Heart left ventricle (tissue), 16 donors: ENCODE data around the gene CARMIL3. TPM values are rescaled to one million over a fixed set of nuclear protein-coding genes. Genes with fewer than 3 reads are reported as not detected.

Experiments used
- ATAC-seq, 4 donors: fragments of 200-7000 bp; cut with Tn5 transposase; one replicate each; pipeline ENCODE4 v1.9.1; 2020 to 2022; ENCODE audit warnings: moderate library complexity in 4 of 4, mild to moderate bottlenecking in 3 of 4, moderate number of reproducible peaks in 1 of 4
- DNase-seq, 5 donors: peaks; one replicate each; pipeline ENCODE4 v3.0.0-alpha.2; 2020
- H3K27ac ChIP-seq, 12 donors: fragments of 200-600 bp; sonication (generic) in 4 of 12; one replicate each; pipeline versions ENCODE4 v1.5.0 to v1.8.0; 2016 to 2022; ENCODE audit warnings: mild to moderate bottlenecking in 2 of 12
- H3K27me3 ChIP-seq, 9 donors: fragments of 200-600 bp; sonication (generic) in 2 of 9; one replicate each; pipeline versions ENCODE4 v1.5.1 to v1.8.0; 2016 to 2022; ENCODE audit warnings: mild to moderate bottlenecking in 3 of 9
- H3K36me3 ChIP-seq, 9 donors: fragments of 200-600 bp; sonication (generic) in 2 of 9; one replicate each; pipeline versions ENCODE4 v1.5.0 to v1.8.0; 2018 to 2022; ENCODE audit warnings: mild to moderate bottlenecking in 2 of 9
- H3K4me1 ChIP-seq, 12 donors: fragments of 200-600 bp; sonication (generic) in 4 of 12; one replicate each; pipeline versions ENCODE4 v1.5.0 to v1.8.0; 2016 to 2022; ENCODE audit warnings: mild to moderate bottlenecking in 3 of 12
- H3K4me3 ChIP-seq, 12 donors: fragments of 200-600 bp; sonication (generic) in 4 of 12; one replicate each; pipeline versions ENCODE4 v1.5.0 to v1.8.0; 2017 to 2022; ENCODE audit warnings: mild to moderate bottlenecking in 9 of 12, moderate library complexity in 4 of 12
- H3K9me3 ChIP-seq, 12 donors: fragments of 200-600 bp; sonication (generic) in 4 of 12; one replicate each; pipeline versions ENCODE4 v1.5.0 to v1.8.0; 2016 to 2022; ENCODE audit warnings: mild to moderate bottlenecking in 1 of 12
- CTCF ChIP-seq, 12 donors: fragments of 200-600 bp; sonication (generic) in 4 of 12; IDR thresholded peaks; one replicate each; pipeline versions ENCODE4 v1.5.0 to v1.8.0; 2018 to 2022; ENCODE audit warnings: antibody characterized with exemption in 12 of 12, mild to moderate bottlenecking in 5 of 12
- POLR2A ChIP-seq, 2 donors: fragments of 450-650 bp; IDR thresholded peaks; one replicate each; pipeline ENCODE4 v1.6.1; 2017; ENCODE audit warnings: antibody characterized with exemption in 2 of 2, mild to moderate bottlenecking in 2 of 2, moderate library complexity in 2 of 2
- WGBS, 4 donors: extraction: QIAGEN DNeasy Blood & Tissue Kit in 2 of 4; methylation state at CpG; one replicate each; pipeline versions ENCODE4 v1.1.5 to v1.1.7; 2013 to 2018; 5-methylcytosine and 5-hydroxymethylcytosine counted together
- intact Hi-C, 10 donors: fragments of 100-400 bp; cut with DNase I; formaldehyde crosslinking; loops; one replicate each; pipeline versions ENCODE4 v1.11.1 to v1.14.2; 2022
- polyA plus RNA-seq, 2 donors: library from polyadenylated mRNA; stranded (reverse); fragments of 200-250 nt; gene quantifications; one replicate each; pipeline ENCODE4 v1.2.3, GENCODE V29; 2013
- total RNA-seq, 9 donors: library from RNA; depleted of rRNA in 2 of 9; stranded (reverse); fragments of >200 nt in 2 of 9; fragmentation: NEBNext Ultra II Directional in 3 of 9; extraction: Animal tissue kit (Norgen Biotek cat#: 25700) in 3 of 9; gene quantifications; one replicate each; pipeline versions ENCODE4 v1.1.0 to v1.2.4, GENCODE V29; 2016 to 2023
- donor health status: ischemic (EF 13 %, LVEDD 7.1; RV severe dilation, severe dysfunction).
- donor health status: healthy with polysubstance abuse.
- donor health status: DM: no; HTN: yes; CAD: no.
- donor health status: DM: no; HTN: no; CAD: no.
- donor health status: ischemic (EF 25% LVEDD 6.9; RV normal size, moderate dysfunction).
- donor health status: ischemic (EF 25% LVEDD 5.7; RV mildly dilated, moderate dysfunction).
- donor health status: healthy.
- donor health status: DM: yes; HTN: yes; CAD: no.
- donor health status: ischemic (EF 35%, LVEDD 5.7; RV mildly dilated, moderate dysfunction).
- donor health status: nonischemic (EF 11% LVEDD 7.7; RV severe dilation, severe dysfunction).
- donor health status: DM: yes; HTN: yes; CAD: no.
- donor health status: PGD.
- donor health status: ischemic (EF 29% LVEDD 5.4; RV normal size, mild dysfunction).
- donor health status: nonischemic (EF 23%, LVEDD 6.1; RV moderate dilation, normal function).

The CARMIL3 gene
- total and polyA plus RNA-seq, 11 donors, result 0.05 to 0.38 (median 0.15) TPM; not detected in 3

GRCh38 chr14:24113379-24113800 lies 61.6 kb downstream of the CARMIL3 start:
- intact Hi-C loops, result loop anchor here in 1 of 10 donors (5.0 kb wide), 1 partner anchor 34 kb away; the partner anchor contains the start of genes PSME2 and RNF31
- WGBS, 4 donors, result 19 to 22% (median 20%) methylated on average over 15 of the region's 15 CpGs
- ATAC-seq (peak in 1 of 4 donors; percentile 0), DNase-seq (no peak)
- peak overlapping the region; percentile 95 to 100 (median 97) for H3K27ac ChIP-seq
- no peak for TF ChIP-seq POLR2A (IDR thresholded peaks at IDR 0.05)
- no peak for TF ChIP-seq CTCF (IDR thresholded peaks at IDR 0.05)
- peaks cover 3 to 39% (median 24%) of the 10 kb centered on the region in 12 donors for H3K4me1 ChIP-seq
- peak overlapping the region; percentile 48 to 79 (median 71) for H3K4me3 ChIP-seq
- no peaks in the 10 kb centered on the region for H3K27me3 ChIP-seq
- H3K36me3 ChIP-seq, result peaks cover 0 to 22% (median 16%) of the 10 kb centered on the region in 9 donors
- no peaks in the 10 kb centered on the region for H3K9me3 ChIP-seq

- H3K4me1 ChIP-seq, result peaks cover 0 to 33% (median 20%) of the 10 kb centered on the region in 12 donors
- H3K4me3 ChIP-seq, result peak overlapping the region; percentile 48 to 79 (median 71)
- DNase-seq, result peak; percentile 89 to 92 (median 90)
- no peaks in the 10 kb centered on the region for H3K9me3 ChIP-seq
- H3K36me3 ChIP-seq, result peaks cover 0 to 28% (median 22%) of the 10 kb centered on the region in 9 donors
- peak; percentile 45 to 64 (median 59) for ATAC-seq
- H3K27me3 ChIP-seq, result no peaks in the 10 kb centered on the region
- intact Hi-C loops, result loop anchor here in 5 of 10 donors (1.0 to 5.0 kb wide), 8 partner anchors 17 to 75 kb away; partner anchors contain the start of genes IRF9 (in 3 of the 5), EMC9 (in 2 of the 5), PSME2 (in 2 of the 5) and FITM1 (in 1 of the 5)
- H3K27ac ChIP-seq, result peak overlapping the region; percentile 95 to 100 (median 97)
- TF ChIP-seq POLR2A (IDR thresholded peaks at IDR 0.05) (peak in 1 of 2 donors; percentile 59), CTCF (IDR thresholded peaks at IDR 0.05) (peak in 1 of 12 donors; percentile 5)
- 0 to 1% (median 1%) methylated on average over 39 to 42 of the region's 42 CpGs for WGBS, 4 donors
Observed at GRCh38 chr14:24113801-24114531, 62.2 kb downstream of the CARMIL3 start.

DNA sequence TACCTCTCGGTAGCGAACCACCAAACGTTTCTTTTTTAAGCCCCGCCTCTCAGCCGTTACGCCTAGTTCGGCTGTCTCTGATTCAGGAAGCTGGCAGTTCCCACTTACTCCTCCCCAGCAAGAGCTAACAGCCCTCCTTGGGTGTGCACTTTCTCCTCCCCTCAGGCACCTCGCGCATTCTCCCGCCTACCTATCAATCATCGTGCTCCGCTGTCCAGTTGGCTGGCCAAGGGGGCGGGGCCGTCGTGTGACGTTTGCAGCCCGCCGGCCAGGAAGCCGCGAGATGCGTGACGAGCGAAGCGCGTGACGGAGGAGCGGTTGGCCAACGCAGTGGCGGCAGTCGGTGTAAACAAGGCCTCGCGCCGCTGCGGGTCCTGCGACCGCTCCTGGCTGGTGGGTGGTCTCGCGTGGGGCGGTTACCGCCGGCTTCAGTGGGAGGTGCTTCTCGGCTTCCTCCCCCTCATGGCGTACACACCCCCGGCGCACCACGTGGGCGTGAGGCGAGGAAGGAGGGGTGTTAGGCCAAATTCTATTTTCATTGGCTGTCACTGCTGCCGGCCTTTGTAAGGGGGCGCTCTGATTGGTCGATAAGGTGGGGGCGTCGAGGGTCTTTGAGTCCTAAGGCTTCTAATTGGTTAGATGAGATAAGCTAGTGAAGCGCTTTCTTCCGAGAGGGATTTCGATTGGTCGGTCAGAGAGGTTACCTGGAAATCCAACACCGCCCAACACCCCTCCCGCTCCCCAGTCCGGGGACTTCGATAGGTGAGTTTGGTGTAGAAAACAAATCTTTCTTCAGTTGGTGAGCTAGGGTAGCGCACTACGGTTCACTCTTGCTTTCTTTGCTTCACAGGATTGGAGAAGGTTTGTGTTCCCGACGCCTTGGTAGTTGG lies 63.0 kb downstream of the CARMIL3 start, which contains the start of the genes DCAF11 and NRL:
Gene DCAF11, plus strand, starts transcription at position 246 of the 890 bp plus-strand sequence. CDS start 818 bp downstream, outside the sequence.
Gene NRL, minus strand, starts transcription at position 418 of the 890 bp plus-strand sequence. CDS start 32,101 bp downstream, outside the sequence.
- DNase-seq (peak; percentile 99), ATAC-seq (peak; percentile 93 to 95 (median 94))
- no peaks in the 10 kb centered on the region for H3K27me3 ChIP-seq
- H3K4me3 ChIP-seq, result peak within 1 kb of the TSS; percentile 48 to 79 (median 71)
- no peaks in the 10 kb centered on the region for H3K9me3 ChIP-seq
- peak within 1 kb of the TSS; percentile 95 to 100 (median 97) for H3K27ac ChIP-seq
- peaks cover 0 to 31% (median 18%) of the 10 kb centered on the region in 12 donors for H3K4me1 ChIP-seq
- 0% methylated on average over 44 to 65 of the region's 65 CpGs for WGBS, 4 donors
- intact Hi-C loops, result loop anchor here in 5 of 10 donors (1.0 to 5.0 kb wide), 8 partner anchors 16 to 74 kb away; partner anchors contain the start of genes IRF9 (in 3 of the 5), EMC9 (in 2 of the 5), PSME2 (in 2 of the 5) and FITM1 (in 1 of the 5)
- TF ChIP-seq POLR2A (IDR thresholded peaks at IDR 0.05) (peak in 1 of 2 donors; percentile 9), CTCF (IDR thresholded peaks at IDR 0.05) (peak in 2 of 12 donors; percentile 22 to 36)
- H3K36me3 ChIP-seq, result peaks cover 0 to 36% (median 30%) of the 10 kb centered on the region in 9 donors
